Measurements from ENCODE around the gene TMEM231.
A peak's percentile ranks its signal among the peaks of the same experiment; 100 is the strongest.
"Not testable (repeated sequence)": the region's sequence is repeated elsewhere in the genome, so short reads cannot be mapped to it uniquely, and the experiment has no call there.

TMEM231 gene

DNA sequence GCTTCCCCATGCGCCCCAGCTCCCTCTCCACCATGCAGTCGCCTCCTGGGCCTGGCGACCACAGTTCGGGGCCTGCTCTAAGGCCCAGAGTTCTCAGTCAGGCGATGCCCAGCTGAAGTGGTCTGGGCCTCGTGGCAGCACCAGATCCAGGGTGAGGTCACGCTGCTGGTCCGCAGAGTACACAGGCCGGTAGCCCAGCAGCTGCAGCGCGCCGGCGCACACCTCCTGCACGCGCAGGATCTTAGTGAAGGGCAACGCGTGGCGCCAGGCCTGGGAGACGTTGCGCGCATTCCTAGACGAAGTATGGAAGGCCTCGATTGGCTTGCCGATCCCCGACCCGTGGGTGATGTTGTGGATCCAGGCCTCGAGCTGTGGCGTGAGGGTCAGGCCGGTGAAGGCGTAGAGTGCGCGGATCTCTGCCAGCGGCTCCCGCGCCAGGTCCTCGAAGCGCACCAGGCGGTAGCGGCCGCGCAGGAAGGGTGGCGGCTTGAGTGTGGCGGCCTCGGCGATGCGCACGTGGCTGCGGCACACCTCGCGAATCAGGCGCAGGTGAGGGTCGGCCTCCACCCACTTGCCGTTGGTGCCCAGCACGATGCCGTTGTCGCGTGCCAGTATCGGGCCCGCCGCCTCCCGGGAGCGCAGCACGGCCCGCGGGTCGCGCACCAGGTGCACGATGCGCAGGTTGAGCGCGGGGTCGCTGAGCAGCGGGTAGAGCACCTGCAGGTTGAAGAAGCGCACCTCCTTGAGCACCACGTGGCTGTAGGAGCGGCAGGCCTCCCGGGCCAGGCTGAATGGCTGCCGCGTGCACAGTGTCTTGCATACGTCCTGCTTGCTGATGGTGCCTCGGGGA, 26.8 kb downstream of the TMEM231 start:
- no peak for DNase-seq

DNA sequence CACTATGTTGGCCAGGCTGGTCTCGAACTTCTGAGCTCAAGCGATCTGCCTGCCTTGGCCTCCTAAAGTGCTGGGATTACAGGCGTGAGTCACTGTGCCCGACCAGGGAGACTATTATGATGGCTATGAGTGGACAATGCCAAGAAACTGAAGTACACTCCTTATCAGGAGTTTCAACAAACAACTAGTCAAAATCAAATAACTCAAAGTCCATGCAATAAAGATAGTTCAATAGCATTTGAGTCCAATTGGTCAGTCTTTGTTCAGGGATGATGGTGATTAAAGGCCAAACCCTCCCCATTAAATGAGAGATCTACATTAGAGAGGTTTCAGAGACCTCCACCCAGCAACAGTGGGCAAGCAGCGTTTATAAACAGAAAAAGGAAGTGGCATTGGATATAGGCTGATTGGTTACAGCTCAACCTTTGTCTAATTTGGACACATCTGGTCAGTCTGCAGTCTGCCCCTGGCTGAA, 28.2 kb downstream of the TMEM231 start:
- DNase-seq, result no peak

DNA sequence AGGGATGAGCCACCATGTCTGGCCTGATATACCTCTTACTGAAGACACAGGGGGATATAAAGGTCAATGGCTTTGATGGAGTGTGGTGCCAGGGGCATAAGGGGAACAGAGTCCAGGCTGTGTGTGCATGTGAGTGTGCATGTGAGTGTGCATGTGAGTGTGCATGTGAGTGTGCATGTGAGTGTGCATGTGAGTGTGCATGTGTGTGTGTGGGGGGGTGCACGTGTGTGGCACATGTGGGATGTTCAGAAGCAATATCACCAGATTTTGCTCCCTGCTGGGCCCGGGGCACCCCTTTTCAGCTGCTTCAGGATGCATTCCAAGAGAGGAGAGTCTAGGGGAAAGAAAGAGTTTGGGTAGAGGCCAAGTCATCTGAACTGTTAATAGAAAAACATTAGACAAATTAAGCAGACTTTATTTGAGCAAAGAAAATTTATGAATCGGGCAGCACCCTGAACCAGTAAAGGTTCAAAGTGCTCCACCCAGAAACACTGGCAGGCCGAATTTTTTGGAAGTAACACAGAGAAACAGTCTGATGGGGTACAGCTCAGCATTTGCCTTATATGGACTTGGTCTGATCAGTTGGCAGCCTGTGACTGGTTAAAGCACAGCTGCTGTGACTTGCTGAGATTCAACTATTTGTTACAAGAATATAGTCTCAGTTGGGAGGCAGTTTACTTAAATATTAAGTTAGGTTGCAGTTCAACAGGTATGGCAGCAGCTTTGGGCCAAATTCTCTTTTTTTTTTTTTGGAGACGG, 29.8 kb downstream of the TMEM231 start:
- DNase-seq, result no peak

DNA sequence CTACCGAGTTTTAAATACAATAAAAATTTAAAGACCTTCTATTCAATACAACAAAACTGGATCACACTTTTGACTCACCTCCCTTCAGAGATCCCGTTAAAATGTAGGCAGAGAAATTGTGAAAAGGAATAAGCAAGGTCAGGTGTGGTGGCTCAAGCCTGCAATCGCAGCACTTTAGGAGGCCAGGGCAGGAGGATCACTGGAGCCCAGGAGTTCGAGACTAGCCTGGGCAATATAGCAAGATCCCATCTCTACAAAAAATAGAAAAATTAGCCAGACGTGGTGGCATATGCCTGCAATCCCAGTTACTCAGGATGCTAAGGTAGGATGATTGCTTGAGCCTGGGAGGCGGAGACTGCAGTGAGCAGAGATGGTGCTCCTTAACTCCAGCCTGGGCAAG, 36.9 kb downstream of the TMEM231 start:
- DNase-seq, result no peak

DNA sequence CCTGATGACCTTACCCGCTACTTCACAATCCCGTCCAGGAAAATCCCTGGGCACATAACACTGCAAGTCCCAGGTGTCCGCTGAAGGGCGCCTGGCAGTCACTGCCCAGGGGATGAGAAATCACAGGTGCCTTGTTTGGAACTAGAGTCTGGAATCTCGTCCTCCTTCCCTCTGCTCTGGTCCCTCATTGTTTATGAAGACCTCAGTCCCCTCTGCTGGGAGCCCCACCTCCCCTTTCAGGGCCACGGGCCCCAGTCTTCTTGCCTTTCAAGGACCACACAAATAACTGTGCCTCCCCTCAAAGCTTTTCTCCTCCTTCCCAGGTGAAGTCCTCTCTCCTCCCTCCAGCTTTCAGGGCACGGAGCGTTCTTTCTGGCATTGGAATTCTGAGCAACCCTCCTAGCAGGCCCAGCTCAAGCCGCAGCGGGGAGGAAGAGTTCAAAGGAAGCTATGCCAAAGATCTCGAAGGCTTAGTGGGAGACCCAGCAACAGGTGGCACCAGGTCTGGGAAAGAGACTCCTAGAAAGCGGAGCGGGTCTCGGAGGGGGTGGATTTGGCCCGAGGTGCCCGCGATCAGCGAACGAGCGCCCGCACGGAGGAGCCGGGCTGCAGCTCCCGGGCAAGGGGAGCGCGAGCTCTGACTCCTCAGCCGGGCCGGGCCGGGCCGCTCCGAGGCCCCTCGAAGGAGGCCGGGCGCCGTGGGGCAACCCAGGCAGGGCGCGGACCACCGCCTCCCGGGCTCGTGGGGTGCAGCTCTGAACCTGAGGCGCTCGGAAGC, 39.7 kb downstream of the TMEM231 start:
- not testable (repeated sequence) for DNase-seq

DNA sequence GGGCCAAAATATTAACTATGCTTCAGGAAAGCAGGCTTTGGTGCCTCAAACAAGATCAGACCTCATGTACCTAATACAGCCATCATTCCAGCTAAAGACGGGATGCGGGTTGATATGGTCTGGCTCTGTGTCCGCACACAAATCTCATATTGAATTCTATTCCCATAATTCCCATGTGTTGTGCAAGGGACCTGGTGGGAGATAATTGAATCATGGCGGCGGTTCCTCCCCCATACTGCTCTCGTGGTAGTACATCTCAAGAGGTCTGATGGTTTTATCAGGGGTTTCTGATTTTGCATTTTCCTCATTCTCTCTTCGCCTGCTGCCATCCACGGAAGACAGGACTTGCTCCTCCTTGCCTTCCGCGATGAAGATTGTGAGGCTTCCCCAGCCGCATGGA, 41.8 kb downstream of the TMEM231 start:
- no peak for DNase-seq

DNA sequence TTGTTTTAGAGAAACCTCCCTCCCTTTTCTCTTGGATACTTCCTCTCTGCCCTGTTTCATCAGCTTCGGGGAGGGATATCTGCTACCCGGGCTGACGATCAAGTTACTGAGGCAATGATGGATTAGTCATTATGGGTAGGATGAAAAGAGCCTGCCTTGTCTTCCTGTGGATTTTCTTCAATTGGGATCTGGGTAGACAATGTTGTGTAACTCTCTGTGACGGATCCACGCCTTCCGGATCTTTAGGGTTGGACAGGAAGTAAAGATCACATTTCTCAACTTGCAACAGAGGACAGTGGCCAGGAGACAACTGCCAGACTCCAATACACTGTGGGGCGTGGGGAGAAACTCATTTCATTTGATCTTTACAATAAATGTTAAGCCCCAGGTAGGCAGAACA, 49.5 kb downstream of the TMEM231 start:
- no peak for DNase-seq

DNA sequence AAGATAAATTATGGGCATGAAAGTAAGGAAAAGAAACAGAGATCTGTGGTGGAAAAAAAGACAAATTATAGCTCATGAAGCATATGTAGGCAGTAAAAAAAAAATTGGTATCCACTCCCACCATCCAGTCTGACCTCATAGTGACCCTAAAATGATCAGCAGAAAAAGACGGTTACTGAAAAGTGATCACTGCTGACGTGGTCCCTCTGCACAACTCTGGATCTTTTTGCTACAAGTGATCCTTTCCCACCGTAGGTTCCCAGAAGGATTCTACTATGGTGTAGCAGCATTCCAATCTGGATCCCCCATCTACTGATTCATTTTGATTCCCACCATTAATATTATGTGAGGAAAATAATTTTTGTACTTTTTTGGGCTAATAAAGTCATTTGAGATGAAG, 49.9 kb downstream of the TMEM231 start:
- DNase-seq, result no peak

DNA sequence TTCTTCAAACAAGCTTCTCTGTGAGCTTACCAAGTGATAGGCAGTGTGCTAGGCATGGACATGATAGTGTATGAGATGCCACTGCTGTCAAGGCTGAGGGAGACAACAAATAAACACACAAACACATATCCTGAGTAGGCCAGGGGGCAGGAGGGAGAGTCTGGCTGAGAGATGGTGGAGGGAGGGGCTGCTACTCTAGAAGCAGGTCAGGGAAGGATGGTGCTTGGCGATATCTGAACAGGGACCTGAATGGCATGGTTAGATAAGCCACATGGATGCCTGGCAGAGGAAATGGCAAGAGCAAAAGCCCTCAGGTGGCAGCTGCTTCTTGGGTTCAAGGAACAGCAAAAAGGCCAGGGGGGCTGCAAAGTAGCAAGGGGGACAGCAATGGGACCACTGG, 52.3 kb downstream of the TMEM231 start:
- DNase-seq, result no peak

DNA sequence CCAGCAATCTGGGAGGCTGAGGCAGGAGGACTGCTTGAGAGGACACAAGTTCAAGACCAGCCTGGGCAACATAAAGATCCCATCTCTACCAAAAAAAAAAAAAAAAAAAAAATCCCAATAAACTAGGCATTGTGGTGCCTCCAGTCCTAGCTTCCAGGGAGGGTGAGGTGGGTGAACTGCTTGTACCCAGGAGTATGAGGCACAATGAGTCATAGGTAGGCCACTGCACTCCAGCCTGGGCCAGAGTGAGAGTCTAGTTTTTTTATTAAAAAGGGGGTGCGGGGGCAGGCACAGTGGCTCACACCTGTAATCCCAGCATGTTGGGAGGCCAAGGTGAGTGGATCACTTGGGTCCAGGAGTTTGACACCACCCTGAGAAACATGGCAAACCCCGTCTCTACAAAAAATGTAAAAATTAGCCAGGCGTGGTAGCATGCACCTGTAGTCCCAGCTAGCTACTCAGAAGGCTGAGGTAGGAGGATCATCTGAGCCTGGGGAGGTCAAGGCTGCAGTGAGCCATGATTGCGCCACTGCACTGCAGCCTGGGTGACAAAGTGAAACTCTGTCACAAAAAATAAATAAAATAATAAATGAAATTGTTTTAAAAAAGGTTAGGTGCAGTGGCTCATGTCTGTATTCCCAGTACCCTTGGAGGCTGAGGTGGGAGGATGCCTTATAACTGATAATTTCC, 53.0 kb downstream of the TMEM231 start:
- no peak for DNase-seq

DNA sequence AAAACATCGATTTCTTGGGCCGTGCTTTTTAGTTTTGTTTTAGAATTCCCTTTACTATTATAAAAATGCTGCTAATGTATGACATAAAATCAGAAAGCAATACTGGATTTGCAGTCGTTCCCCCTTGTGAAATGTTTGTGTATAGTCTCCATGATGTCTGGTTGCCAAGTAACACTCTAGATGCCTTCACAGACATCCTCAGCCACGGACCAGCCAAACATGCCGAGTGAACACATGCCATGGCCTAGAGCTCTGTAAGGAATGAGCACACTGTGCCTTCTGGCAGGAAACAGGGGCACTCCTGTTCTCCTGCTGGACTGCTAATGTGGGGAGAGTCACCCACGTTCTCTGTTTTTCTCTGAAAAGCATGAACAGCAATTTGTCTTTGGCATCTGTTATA, 54.2 kb downstream of the TMEM231 start:
- DNase-seq, result not testable (repeated sequence)

DNA sequence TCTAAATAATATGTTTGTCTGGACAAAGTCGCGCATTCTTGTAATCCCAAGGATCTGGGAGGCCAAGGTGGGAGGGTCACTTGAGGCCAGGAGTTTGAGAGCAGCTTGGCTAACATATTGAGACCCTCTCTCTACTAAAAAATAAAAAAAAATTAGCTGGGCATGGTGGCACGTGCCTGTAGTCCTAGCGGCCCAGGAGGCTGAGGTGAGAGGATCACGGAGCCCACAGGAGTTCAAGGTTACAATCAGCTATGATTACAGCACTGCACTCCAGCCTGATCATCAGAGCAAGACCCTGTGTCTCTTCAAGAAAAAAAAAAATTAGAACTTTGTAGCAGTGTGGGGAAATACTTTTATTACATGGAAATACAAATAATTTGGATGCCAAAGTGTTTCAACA, 54.7 kb downstream of the TMEM231 start:
- DNase-seq, result no peak

DNA sequence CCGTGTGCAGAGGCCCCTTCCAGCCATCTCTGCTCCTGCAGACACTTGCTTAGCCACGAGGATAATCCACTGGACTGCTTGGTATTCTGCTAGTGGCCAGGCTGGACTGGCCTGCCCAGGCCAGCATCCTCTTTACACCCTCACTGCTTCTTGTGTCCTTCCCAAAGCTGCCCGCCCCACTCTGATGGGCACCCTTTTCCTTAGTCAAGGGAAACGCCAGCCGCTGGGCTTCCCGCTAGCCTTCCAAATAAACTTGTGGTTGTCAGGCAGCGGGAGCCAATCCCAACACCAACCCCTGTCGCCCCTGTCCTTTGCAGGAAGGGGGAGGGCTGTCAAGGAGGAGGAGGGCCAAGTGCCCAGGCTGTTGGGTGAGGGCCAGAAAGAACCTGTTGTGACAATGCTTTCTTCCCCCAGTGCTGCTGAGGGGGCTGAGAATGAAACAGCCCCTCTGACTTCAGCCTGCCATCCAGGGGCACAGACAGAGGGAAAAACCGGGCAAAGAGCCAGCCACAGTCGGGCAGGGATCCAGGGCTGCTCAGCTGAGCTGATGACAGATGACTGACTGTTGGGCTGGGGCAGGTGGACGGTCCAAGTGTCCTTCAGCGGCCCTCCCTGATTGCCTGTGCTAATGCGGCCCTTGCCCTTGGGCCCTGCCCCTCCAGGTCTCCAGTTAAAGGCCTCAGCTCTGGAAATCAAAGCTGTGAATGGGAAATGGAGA, 57.3 kb downstream of the TMEM231 start:
- not testable (repeated sequence) for DNase-seq

DNA sequence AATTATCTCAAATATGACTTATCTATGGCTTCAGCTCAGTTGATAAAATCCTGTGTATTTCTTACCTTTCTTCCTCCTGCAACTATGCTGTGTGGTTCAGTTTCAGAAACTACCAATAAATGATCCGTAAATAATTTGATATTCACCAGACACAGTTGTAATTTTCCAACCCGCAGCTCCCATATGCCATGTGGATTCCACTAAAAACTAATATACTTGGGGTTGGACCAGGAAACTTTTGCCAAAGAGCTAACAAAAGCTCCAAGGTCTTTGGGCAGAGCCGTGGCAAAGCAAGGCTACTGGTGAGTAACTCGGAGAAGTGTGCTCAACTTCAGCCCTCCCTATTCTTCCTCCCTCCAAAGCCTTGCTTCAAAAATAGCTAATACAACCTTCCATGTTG, 58.5 kb downstream of the TMEM231 start:
- DNase-seq, result no peak

DNA sequence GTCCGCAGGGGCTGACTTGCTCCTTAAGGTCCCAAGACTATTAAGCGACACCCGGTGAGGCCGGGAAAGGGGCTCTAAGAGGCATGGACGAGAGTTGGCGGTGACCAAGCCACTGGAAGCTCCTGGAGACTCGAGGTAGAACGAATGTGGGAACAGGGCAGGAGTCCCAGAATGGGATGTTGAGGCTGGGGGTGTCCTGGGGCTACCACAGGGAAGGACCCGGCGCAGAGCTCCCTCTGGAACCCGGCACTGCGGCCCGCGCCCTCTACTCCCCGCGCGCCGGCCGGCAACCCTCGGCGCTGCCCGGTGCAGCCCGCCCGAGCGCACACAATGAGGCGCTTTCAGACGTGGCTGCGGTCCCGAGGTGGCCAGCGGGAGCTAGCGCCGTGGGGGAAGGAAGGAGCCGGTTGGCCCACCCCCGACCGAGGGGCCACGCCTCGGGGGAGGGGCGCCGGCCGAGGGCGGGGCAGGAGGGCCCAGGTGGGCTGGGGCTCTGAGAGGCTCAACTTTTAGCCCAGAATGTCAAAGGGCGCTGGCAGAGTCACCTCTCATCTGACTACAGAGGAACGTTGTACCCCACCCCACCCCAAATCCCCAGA, 60.9 kb downstream of the TMEM231 start, which contains the start of gene CHST6:
Gene CHST6 (minus strand): TSS at position 366 of the 599 bp plus-strand sequence. CDS start 15,613 bp downstream, outside the sequence.
- DNase-seq, result peak; percentile 63

DNA sequence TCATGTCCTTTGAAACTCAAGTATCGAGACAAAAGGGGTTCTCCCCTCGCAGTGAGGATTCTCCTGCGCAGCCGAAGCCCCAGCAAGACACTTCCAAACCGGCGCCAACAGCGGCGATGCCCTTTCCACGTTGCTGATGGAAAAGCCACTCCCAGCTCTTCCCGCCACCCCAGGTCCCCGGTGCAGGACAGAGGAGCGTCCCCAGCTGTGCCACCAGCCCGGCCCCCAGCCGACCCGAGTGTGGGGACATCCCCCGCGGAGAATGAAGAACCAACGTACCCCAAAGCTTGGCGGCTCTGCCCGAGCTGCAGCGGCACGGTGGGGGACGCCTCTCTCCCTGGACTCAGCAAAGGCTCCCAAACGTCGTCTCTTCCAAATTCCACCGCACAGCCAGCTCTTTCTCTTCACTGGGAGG, 61.4 kb downstream of the TMEM231 start:
- no peak for DNase-seq

DNA sequence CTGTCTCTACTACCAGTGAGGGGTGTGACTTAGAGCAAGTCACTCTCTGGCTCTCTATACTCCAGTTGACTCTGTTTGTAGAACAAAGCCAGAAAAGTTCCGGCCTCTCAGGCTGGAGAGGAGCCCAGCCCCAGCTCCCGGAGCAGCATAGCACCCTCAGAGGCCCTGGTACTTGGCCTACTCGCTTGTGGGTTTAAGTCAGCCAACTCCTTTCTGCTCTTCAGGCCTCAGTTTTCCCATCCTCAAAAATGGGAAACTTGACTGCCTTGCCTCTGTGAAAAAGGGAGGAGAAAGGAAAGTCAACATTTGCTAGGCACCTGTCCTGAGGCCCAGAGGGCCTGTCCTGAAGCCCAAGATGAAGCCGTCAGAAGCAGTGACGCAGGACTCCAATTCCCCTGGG, 61.9 kb downstream of the TMEM231 start:
- DNase-seq, result no peak

DNA sequence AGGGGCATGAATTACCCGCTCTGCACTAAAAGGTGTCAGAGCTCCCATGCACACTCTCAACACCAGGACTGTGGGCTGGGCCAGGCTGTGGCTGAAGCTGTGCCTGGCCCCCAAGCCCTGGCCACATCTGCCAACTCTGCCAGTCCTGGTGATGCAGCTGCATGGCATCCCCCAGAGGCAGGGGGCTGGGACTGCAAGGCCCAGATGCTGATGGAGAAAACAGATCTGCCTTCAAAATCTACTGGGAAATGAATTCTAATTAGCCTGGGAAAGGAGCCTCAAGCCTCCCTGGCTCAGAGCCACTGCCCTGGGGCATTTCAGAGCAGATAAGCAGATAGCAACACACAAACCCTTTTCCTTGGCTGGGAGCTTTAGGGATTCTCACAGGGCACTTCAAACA, 64.2 kb downstream of the TMEM231 start:
- no peak for DNase-seq

DNA sequence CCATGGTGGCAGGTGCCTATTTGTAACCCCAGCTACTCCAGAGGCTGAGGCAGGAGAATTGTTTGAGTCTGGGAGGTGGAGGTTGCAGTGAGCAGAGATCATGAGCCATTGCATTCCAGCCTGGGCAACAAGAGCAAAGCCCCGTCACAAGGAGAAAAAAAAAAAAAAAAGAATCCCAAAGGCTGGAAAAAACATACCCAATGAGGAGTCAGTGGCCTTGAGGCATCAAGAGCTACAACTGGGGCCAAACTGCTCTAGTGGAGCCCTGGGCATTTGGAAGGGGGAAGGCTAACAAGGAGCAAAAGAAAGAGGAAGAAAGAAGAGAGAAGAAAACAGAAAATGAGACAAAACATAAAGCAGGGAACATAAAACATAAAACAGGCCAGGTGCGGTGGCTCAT, 67.7 kb downstream of the TMEM231 start:
- DNase-seq, result no peak
